ENCODE data around the gene GRK2.

Gene GRK2

GRCh38 chr11:67264260-67264659 lies 2.0 kb upstream of the GRK2 start:
- Mint-ChIP-seq H3K36me3 (no peaks in the 10 kb centered on the region), H3K27me3 (no peaks in the 10 kb centered on the region), H3K27ac (peak overlapping the region; percentile 80), H3K4me1 (peaks cover 57% of the 10 kb centered on the region), H3K9me3 (no peaks in the 10 kb centered on the region), H3K4me3 (no peak overlapping the region)

GRCh38 chr11:67264877-67265632 lies 1.2 kb upstream of the GRK2 start:
- H3K9me3 Mint-ChIP-seq = no peaks in the 10 kb centered on the region
- peak overlapping the region; percentile 83 for H3K4me3 Mint-ChIP-seq
- H3K36me3 Mint-ChIP-seq = no peaks in the 10 kb centered on the region
- H3K27me3 Mint-ChIP-seq = no peaks in the 10 kb centered on the region
- peak overlapping the region; percentile 80 for H3K27ac Mint-ChIP-seq
- peaks cover 65% of the 10 kb centered on the region for H3K4me1 Mint-ChIP-seq

- Mint-ChIP-seq H3K27me3 (no peaks in the 10 kb centered on the region), H3K36me3 (no peaks in the 10 kb centered on the region), H3K4me3 (peak overlapping the region; percentile 83), H3K4me1 (peaks cover 69% of the 10 kb centered on the region), H3K9me3 (no peaks in the 10 kb centered on the region), H3K27ac (peak overlapping the region; percentile 84)
Observed at GRCh38 chr11:67265633-67266448, 432 bp upstream of the GRK2 start.

GRCh38 chr11:67267188-67268080 lies 1.2 kb downstream of the GRK2 start:
- Mint-ChIP-seq H3K36me3 (no peaks in the 10 kb centered on the region), H3K9me3 (no peaks in the 10 kb centered on the region), H3K27me3 (no peaks in the 10 kb centered on the region), H3K27ac (peak overlapping the region; percentile 96), H3K4me3 (peak overlapping the region; percentile 93), H3K4me1 (peaks cover 75% of the 10 kb centered on the region)

GRCh38 chr11:67268081-67268961 lies 2.0 kb downstream of the GRK2 start:
- Mint-ChIP-seq H3K4me1 (peaks cover 73% of the 10 kb centered on the region), H3K4me3 (peak overlapping the region; percentile 93), H3K9me3 (no peaks in the 10 kb centered on the region), H3K27ac (peak overlapping the region; percentile 96), H3K27me3 (no peaks in the 10 kb centered on the region), H3K36me3 (no peaks in the 10 kb centered on the region)

- Mint-ChIP-seq H3K36me3 (no peaks in the 10 kb centered on the region), H3K27ac (peak overlapping the region; percentile 96), H3K4me3 (peak overlapping the region; percentile 93), H3K27me3 (no peaks in the 10 kb centered on the region), H3K9me3 (no peaks in the 10 kb centered on the region), H3K4me1 (peaks cover 75% of the 10 kb centered on the region)
Observed at GRCh38 chr11:67268962-67269268, 2.6 kb downstream of the GRK2 start.

- no peaks in the 10 kb centered on the region for H3K9me3 Mint-ChIP-seq
- no peaks in the 10 kb centered on the region for H3K27me3 Mint-ChIP-seq
- peaks cover 72% of the 10 kb centered on the region for H3K4me1 Mint-ChIP-seq
- peak overlapping the region; percentile 85 for H3K4me3 Mint-ChIP-seq
- H3K36me3 Mint-ChIP-seq = no peaks in the 10 kb centered on the region
- H3K27ac Mint-ChIP-seq = peak overlapping the region; percentile 97
Observed at GRCh38 chr11:67269401-67270255, 3.4 kb downstream of the GRK2 start.

- no peaks in the 10 kb centered on the region for H3K36me3 Mint-ChIP-seq
- H3K27ac Mint-ChIP-seq = peak overlapping the region; percentile 97
- H3K4me3 Mint-ChIP-seq = peak overlapping the region; percentile 85
- H3K27me3 Mint-ChIP-seq = no peaks in the 10 kb centered on the region
- H3K9me3 Mint-ChIP-seq = no peaks in the 10 kb centered on the region
- H3K4me1 Mint-ChIP-seq = peaks cover 70% of the 10 kb centered on the region
Observed at GRCh38 chr11:67270256-67271204, 4.3 kb downstream of the GRK2 start.

GRCh38 chr11:67271205-67271540 lies 4.9 kb downstream of the GRK2 start:
- no peaks in the 10 kb centered on the region for H3K36me3 Mint-ChIP-seq
- peak overlapping the region; percentile 97 for H3K27ac Mint-ChIP-seq
- no peaks in the 10 kb centered on the region for H3K27me3 Mint-ChIP-seq
- H3K9me3 Mint-ChIP-seq = no peaks in the 10 kb centered on the region
- H3K4me3 Mint-ChIP-seq = peak overlapping the region; percentile 85
- peaks cover 71% of the 10 kb centered on the region for H3K4me1 Mint-ChIP-seq

GRCh38 chr11:67271541-67272284 lies 5.4 kb downstream of the GRK2 start:
- Mint-ChIP-seq H3K4me1 (peaks cover 77% of the 10 kb centered on the region), H3K27ac (peak overlapping the region; percentile 97), H3K27me3 (no peaks in the 10 kb centered on the region), H3K4me3 (peak overlapping the region; percentile 85), H3K36me3 (peaks cover 2% of the 10 kb centered on the region), H3K9me3 (no peaks in the 10 kb centered on the region)

- H3K27ac Mint-ChIP-seq = peak overlapping the region; percentile 97
- H3K27me3 Mint-ChIP-seq = no peaks in the 10 kb centered on the region
- H3K9me3 Mint-ChIP-seq = no peaks in the 10 kb centered on the region
- peaks cover 82% of the 10 kb centered on the region for H3K4me1 Mint-ChIP-seq
- H3K36me3 Mint-ChIP-seq = peaks cover 2% of the 10 kb centered on the region
- H3K4me3 Mint-ChIP-seq = peak overlapping the region; percentile 85
Observed at GRCh38 chr11:67272327-67273259, 6.3 kb downstream of the GRK2 start.
